DOHH2 (cell line): ENCODE data around the gene DMPK.

Source experiments
- EZH2phosphoT487 ChIP-seq: fragments of 200-600 bp; sonication (generic); IDR thresholded peaks from 2 replicates; pipeline ENCODE4 v1.6.1; 2017; ENCODE audit warnings: borderline replicate concordance, mild to moderate bottlenecking, antibody characterized with exemption, low read length, moderate library complexity, mixed read lengths
- TF ChIP-seq, protein P1 (sequence below): fragments of 200-600 bp; sonication (generic); IDR thresholded peaks from one replicate; pipeline ENCODE4 v1.5.1; 2014; ENCODE audit warnings: antibody characterized with exemption, mild to moderate bottlenecking, low read depth, low read length; ENCODE audit not compliant: poor library complexity, severe bottlenecking

DNA sequence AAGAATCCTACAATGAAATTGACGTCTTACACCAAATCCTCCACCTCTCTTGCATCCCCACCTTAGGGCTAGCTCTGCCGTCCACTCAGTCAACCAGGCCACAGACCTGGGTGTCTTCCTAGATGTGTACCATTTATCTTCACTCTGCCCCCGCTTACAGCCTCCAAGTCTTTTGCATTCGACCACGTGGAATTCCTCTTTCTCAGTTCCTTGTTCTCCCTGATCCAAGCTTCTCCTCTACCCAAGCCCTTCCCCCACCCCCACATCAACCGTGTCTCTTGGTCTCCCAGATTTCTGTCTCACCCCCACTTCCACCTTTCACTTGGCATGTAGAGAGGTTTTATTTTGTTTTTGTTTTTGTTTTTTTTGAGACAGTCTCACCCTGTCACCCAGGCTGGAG, 11.6 kb upstream of the DMPK start:
- TF ChIP-seq, protein P1, sequence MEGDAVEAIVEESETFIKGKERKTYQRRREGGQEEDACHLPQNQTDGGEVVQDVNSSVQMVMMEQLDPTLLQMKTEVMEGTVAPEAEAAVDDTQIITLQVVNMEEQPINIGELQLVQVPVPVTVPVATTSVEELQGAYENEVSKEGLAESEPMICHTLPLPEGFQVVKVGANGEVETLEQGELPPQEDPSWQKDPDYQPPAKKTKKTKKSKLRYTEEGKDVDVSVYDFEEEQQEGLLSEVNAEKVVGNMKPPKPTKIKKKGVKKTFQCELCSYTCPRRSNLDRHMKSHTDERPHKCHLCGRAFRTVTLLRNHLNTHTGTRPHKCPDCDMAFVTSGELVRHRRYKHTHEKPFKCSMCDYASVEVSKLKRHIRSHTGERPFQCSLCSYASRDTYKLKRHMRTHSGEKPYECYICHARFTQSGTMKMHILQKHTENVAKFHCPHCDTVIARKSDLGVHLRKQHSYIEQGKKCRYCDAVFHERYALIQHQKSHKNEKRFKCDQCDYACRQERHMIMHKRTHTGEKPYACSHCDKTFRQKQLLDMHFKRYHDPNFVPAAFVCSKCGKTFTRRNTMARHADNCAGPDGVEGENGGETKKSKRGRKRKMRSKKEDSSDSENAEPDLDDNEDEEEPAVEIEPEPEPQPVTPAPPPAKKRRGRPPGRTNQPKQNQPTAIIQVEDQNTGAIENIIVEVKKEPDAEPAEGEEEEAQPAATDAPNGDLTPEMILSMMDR: no peak
- no peak for TF ChIP-seq EZH2phosphoT487
